SK-N-SH (cell line): ENCODE measurements around the gene PTPRK.

Source experiments
- ELF1 ChIP-seq: IDR thresholded peaks from 2 replicates; pipeline ENCODE4 v1.4.0; 2012
- EP300 ChIP-seq, 2 experiments: IDR thresholded peaks; 2 replicates each; pipeline versions ENCODE4 v1.4.0 to v1.6.1; 2012; ENCODE audit warnings: borderline replicate concordance in 1 of 2, low read depth in 1 of 2, low read length in 1 of 2
- EZH2phosphoT487 ChIP-seq: fragments of 200-600 bp; sonication (generic); IDR thresholded peaks from 2 replicates; pipeline ENCODE4 v1.6.1; 2017; ENCODE audit warnings: low read depth, mixed run types, mild to moderate bottlenecking, antibody characterized with exemption, moderate library complexity, borderline replicate concordance
- POLR2AphosphoS5 ChIP-seq: IDR thresholded peaks from 2 replicates; pipeline ENCODE4 v1.6.1; 2012; ENCODE audit warnings: low read depth, low read length
- RXRA ChIP-seq: IDR thresholded peaks from 2 replicates; pipeline ENCODE4 v1.4.0; 2012; ENCODE audit warnings: low read depth, mild to moderate bottlenecking, borderline replicate concordance
- SIN3A ChIP-seq: IDR thresholded peaks from 2 replicates; pipeline ENCODE4 v1.6.1; 2012; ENCODE audit warnings: low read depth, mild to moderate bottlenecking, low read length, moderate library complexity, borderline replicate concordance
- SMC3 ChIP-seq: IDR thresholded peaks from 2 replicates; pipeline ENCODE4 v1.6.1; 2012; ENCODE audit warnings: low read depth, low read length, improper control_type of control experiment
- TAF1 ChIP-seq: IDR thresholded peaks from 2 replicates; pipeline ENCODE4 v1.6.1; 2012; ENCODE audit warnings: low read depth, mild to moderate bottlenecking, low read length, moderate library complexity, borderline replicate concordance
- TEAD4 ChIP-seq: IDR thresholded peaks from 2 replicates; pipeline ENCODE4 v1.4.0; 2012; ENCODE audit warnings: mild to moderate bottlenecking, borderline replicate concordance; ENCODE audit not compliant: insufficient read depth
- YY1 ChIP-seq: IDR thresholded peaks from 2 replicates; pipeline ENCODE4 v1.4.0; 2012; ENCODE audit warnings: low read depth, mild to moderate bottlenecking
- TF ChIP-seq, protein P1 (sequence below): fragments of 200-600 bp; sonication (generic); IDR thresholded peaks from 2 replicates; pipeline ENCODE4 v1.6.1; 2017; ENCODE audit warnings: antibody characterized with exemption, mild to moderate bottlenecking, moderate library complexity
- TF ChIP-seq, protein P2 (sequence below): IDR thresholded peaks from 2 replicates; pipeline ENCODE4 v1.4.0; 2012; ENCODE audit warnings: low read depth
- TF ChIP-seq, protein P3 (sequence below): IDR thresholded peaks from 2 replicates; pipeline ENCODE4 v1.4.0; 2012; ENCODE audit warnings: low read depth, borderline replicate concordance
- TF ChIP-seq, protein P4 (sequence below): IDR thresholded peaks from 2 replicates; pipeline ENCODE4 v1.4.0; 2012; ENCODE audit warnings: low read depth, borderline replicate concordance

DNA sequence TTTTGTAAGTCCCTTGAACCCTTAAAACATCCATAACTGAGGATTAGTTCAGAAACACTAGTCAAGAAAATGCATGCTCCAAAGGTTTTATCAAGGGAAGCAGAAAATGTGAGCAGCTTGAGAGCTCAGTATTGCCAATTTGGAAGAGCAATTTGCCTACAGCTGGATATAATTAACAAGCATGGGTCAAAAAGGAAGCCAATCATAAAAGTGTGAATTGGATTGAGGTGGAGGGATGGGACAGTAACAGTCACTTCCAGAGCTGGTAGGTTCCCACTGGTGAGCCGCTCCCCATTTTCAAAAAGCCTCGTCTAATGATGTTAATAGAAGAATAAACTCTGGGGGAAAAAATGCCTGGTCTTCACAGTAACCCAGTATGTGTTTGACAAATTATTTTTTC, 5.0 kb upstream of the PTPRK start:
- TF ChIP-seq, protein P1, sequence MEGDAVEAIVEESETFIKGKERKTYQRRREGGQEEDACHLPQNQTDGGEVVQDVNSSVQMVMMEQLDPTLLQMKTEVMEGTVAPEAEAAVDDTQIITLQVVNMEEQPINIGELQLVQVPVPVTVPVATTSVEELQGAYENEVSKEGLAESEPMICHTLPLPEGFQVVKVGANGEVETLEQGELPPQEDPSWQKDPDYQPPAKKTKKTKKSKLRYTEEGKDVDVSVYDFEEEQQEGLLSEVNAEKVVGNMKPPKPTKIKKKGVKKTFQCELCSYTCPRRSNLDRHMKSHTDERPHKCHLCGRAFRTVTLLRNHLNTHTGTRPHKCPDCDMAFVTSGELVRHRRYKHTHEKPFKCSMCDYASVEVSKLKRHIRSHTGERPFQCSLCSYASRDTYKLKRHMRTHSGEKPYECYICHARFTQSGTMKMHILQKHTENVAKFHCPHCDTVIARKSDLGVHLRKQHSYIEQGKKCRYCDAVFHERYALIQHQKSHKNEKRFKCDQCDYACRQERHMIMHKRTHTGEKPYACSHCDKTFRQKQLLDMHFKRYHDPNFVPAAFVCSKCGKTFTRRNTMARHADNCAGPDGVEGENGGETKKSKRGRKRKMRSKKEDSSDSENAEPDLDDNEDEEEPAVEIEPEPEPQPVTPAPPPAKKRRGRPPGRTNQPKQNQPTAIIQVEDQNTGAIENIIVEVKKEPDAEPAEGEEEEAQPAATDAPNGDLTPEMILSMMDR: no peak
- TF ChIP-seq TAF1 (no peak), YY1 (no peak), SIN3A (no peak), EP300 (IDR thresholded peaks at IDR 0.05; ENCODE audit: borderline replicate concordance in 1 of 2, low read depth in 1 of 2, low read length in 1 of 2) (no peak), RXRA (no peak), POLR2AphosphoS5 (no peak), SMC3 (no peak), ELF1 (no peak), EZH2phosphoT487 (no peak), TEAD4 (no peak)
- TF ChIP-seq, protein P2, sequence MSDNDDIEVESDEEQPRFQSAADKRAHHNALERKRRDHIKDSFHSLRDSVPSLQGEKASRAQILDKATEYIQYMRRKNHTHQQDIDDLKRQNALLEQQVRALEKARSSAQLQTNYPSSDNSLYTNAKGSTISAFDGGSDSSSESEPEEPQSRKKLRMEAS: no peak
- TF ChIP-seq, protein P3, sequence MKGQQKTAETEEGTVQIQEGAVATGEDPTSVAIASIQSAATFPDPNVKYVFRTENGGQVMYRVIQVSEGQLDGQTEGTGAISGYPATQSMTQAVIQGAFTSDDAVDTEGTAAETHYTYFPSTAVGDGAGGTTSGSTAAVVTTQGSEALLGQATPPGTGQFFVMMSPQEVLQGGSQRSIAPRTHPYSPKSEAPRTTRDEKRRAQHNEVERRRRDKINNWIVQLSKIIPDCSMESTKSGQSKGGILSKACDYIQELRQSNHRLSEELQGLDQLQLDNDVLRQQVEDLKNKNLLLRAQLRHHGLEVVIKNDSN: no peak
- TF ChIP-seq, protein P4, sequence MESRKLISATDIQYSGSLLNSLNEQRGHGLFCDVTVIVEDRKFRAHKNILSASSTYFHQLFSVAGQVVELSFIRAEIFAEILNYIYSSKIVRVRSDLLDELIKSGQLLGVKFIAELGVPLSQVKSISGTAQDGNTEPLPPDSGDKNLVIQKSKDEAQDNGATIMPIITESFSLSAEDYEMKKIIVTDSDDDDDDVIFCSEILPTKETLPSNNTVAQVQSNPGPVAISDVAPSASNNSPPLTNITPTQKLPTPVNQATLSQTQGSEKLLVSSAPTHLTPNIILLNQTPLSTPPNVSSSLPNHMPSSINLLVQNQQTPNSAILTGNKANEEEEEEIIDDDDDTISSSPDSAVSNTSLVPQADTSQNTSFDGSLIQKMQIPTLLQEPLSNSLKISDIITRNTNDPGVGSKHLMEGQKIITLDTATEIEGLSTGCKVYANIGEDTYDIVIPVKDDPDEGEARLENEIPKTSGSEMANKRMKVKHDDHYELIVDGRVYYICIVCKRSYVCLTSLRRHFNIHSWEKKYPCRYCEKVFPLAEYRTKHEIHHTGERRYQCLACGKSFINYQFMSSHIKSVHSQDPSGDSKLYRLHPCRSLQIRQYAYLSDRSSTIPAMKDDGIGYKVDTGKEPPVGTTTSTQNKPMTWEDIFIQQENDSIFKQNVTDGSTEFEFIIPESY: no peak
